Endothelial cell of umbilical vein (primary cell): ENCODE measurements around the gene ZDHHC7. TPM values are rescaled to one million over a fixed set of nuclear protein-coding genes. Genes with fewer than 3 reads are reported as not detected.

Experiments used
- BruUV-seq: library from RNA; stranded (reverse); fragments of 400-500 nt; replicated peaks from 2 replicates; lab custom pipeline; 2021; lab: Mats Ljungman, UMichigan
- CTCF ChIA-PET: fragments of 300-600, 350-600 bp; sonication (Branson Sonifier 250); formaldehyde crosslinking; loops from one replicate; lab custom pipeline; 2021; ENCODE audit warnings: antibody characterized with exemption, inconsistent platforms; lab: Charles Lee
- POLR2A ChIA-PET: fragments of 300-600, 350-600 bp; sonication (Branson Sonifier 250); formaldehyde crosslinking; loops from one replicate; lab custom pipeline; 2021; ENCODE audit warnings: antibody characterized with exemption, inconsistent platforms; lab: Charles Lee
- DNase-seq: peaks from one replicate; pipeline ENCODE4 v3.0.0-alpha.2; 2011; ENCODE audit warnings: low read depth, low spot score
- FAIRE-seq: peaks from 2 replicates; lab custom pipeline; 2011; peaks lifted over from hg19 to GRCh38; lab: Jason Lieb, UNC
- H2AFZ ChIP-seq: 2 replicates; pipeline ENCODE4 v1.6.0; 2012; ENCODE audit warnings: low read depth, low read length, control low read depth, inconsistent platforms
- H3K27ac ChIP-seq: 2 replicates; pipeline ENCODE4 v1.5.1; 2011; ENCODE audit warnings: low read depth, mild to moderate bottlenecking, control low read depth, low read length, moderate library complexity; ENCODE audit not compliant: insufficient read depth
- H3K27me3 ChIP-seq, 2 experiments: 2 replicates each; pipeline versions ENCODE4 v1.6.0 to v1.6.1; 2011; ENCODE audit warnings: low read length in 2 of 2, mixed read lengths in 1 of 2; ENCODE audit not compliant: control insufficient read depth in 2 of 2, insufficient read depth in 2 of 2
- H3K36me3 ChIP-seq, 2 experiments: 2 replicates in 1 of 2; 3 replicates in 1 of 2; pipeline ENCODE4 v1.5.1; 2011; ENCODE audit warnings: low read length in 2 of 2, mild to moderate bottlenecking in 1 of 2, moderate library complexity in 1 of 2; ENCODE audit not compliant: control insufficient read depth in 2 of 2, insufficient read depth in 2 of 2; ENCODE audit errors: extremely low read depth in 1 of 2
- H3K4me1 ChIP-seq: 3 replicates; pipeline ENCODE4 v1.5.1; 2011; ENCODE audit warnings: mild to moderate bottlenecking, low read length; ENCODE audit not compliant: control insufficient read depth, insufficient read depth; ENCODE audit errors: extremely low read depth
- H3K4me2 ChIP-seq: 2 replicates; pipeline ENCODE4 v1.6.1; 2011; ENCODE audit warnings: low read length, control low read depth, mixed read lengths; ENCODE audit not compliant: insufficient read depth
- H3K4me3 ChIP-seq, 3 experiments: fragments of 200-600 bp in 1 of 3; sonication (generic), shearing (Covaris generic) in 1 of 3; replicated peaks in 1 of 3; 2 replicates each; pipeline ENCODE4 v1.5.1; 2011 to 2016; ENCODE audit warnings: control low read depth in 3 of 3, low read length in 3 of 3, mild to moderate bottlenecking in 2 of 3, inconsistent platforms in 1 of 3, low read depth in 1 of 3, moderate library complexity in 1 of 3; ENCODE audit not compliant: insufficient read depth in 1 of 3
- H3K79me2 ChIP-seq: 2 replicates; pipeline ENCODE4 v1.6.0; 2012; ENCODE audit warnings: low read length, inconsistent platforms; ENCODE audit not compliant: control insufficient read depth, insufficient read depth
- H3K9ac ChIP-seq: replicated peaks from 2 replicates; pipeline ENCODE3; 2011; ENCODE audit warnings: low read length, control low read depth; ENCODE audit not compliant: insufficient read depth; ENCODE audit errors: extremely low read depth
- H3K9me1 ChIP-seq: replicated peaks from 3 replicates; pipeline ENCODE4 v1.6.0; 2011; ENCODE audit warnings: mild to moderate bottlenecking, low read length; ENCODE audit not compliant: control insufficient read depth, insufficient read depth; ENCODE audit errors: extremely low read depth
- H3K9me3 ChIP-seq: replicated peaks from 2 replicates; pipeline ENCODE4 v1.5.1; 2012; ENCODE audit warnings: low read length, inconsistent platforms; ENCODE audit not compliant: control insufficient read depth, insufficient read depth
- H4K20me1 ChIP-seq: replicated peaks from 2 replicates; pipeline ENCODE3; 2011; ENCODE audit warnings: mild to moderate bottlenecking, low read length; ENCODE audit not compliant: control insufficient read depth, insufficient read depth; ENCODE audit errors: extremely low read depth
- CTCF ChIP-seq, 2 donors: IDR thresholded peaks; 1 replicate in 1 of 2; 2 replicates in 1 of 2; pipeline ENCODE4 v1.5.1; 2011; ENCODE audit warnings: low read length in 2 of 2, mild to moderate bottlenecking in 2 of 2, moderate library complexity in 2 of 2, control low read depth in 1 of 2, inconsistent platforms in 1 of 2, low read depth in 1 of 2; ENCODE audit not compliant: insufficient read depth in 1 of 2; ENCODE audit errors: extremely low read depth in 1 of 2
- EZH2 ChIP-seq: IDR thresholded peaks from 2 replicates; pipeline ENCODE4 v1.6.1; 2012; ENCODE audit warnings: borderline replicate concordance, low read depth, mild to moderate bottlenecking, moderate library complexity, low read length, inconsistent platforms; ENCODE audit not compliant: severe bottlenecking
- FOS ChIP-seq: IDR thresholded peaks from 2 replicates; pipeline ENCODE4 v1.6.1; 2011; ENCODE audit warnings: mild to moderate bottlenecking, low read length, moderate library complexity, borderline replicate concordance; ENCODE audit not compliant: insufficient read depth
- JUN ChIP-seq: IDR thresholded peaks from 2 replicates; pipeline ENCODE4 v1.6.1; 2011; ENCODE audit warnings: borderline replicate concordance, low read depth; ENCODE audit not compliant: insufficient read length, insufficient read depth
- MAX ChIP-seq: IDR thresholded peaks from 2 replicates; pipeline ENCODE4 v1.6.1; 2011; ENCODE audit not compliant: insufficient read depth, insufficient read length
- POLR2A ChIP-seq: IDR thresholded peaks from 2 replicates; pipeline ENCODE4 v1.6.1; 2012; ENCODE audit warnings: low read depth, mild to moderate bottlenecking, control low read depth, low read length
- dilution Hi-C: fragments of 300-500 bp; cut with MboI; formaldehyde crosslinking; loops from one replicate; pipeline ENCODE4 v1.15.0; 2019; ENCODE audit warnings: low sequenced_read_pairs; ENCODE audit not compliant: extremely low pct_ligation_motif_present
- intact Hi-C: fragments of 100-400 bp; cut with micrococcal nuclease; formaldehyde crosslinking; loops from one replicate; pipeline ENCODE4 v1.10.0; 2022
- polyA plus RNA-seq, 4 experiments: library from polyadenylated mRNA; depleted of rRNA in 3 of 4; stranded (reverse) in 3 of 4; unstranded in 1 of 4; fragments of >200 nt; gene quantifications; 2 replicates each; pipeline versions ENCODE4 v1.2.1 to v1.2.3, GENCODE V29; 2011 to 2012; ENCODE audit warnings: missing spikeins in 1 of 4
- total RNA-seq: library from RNA; stranded (reverse); gene quantifications from 2 replicates; pipeline ENCODE4 v1.2.3, GENCODE V29; 2021

ZDHHC7 gene
- total and polyA plus RNA-seq, 2 donors (not counting 3 experiments of a cell fraction or from before 2014, with no cell fraction given): 44.1 to 46.2 TPM

- intact Hi-C loops: no loop called here
- H2AFZ ChIP-seq: no peak overlapping the region
- H3K9ac ChIP-seq: no peak overlapping the region
- no peaks in the 10 kb centered on the region for H3K9me1 ChIP-seq
- H3K27me3 ChIP-seq: no peaks in the 10 kb centered on the region
- BruUV-seq: no TSS peak
- H3K27ac ChIP-seq: no peak overlapping the region
- dilution Hi-C loops: no loop called here
- H3K9me3 ChIP-seq: no peaks in the 10 kb centered on the region
- TF ChIP-seq MAX (no peak), FOS (no peak), EZH2 (no peak), POLR2A (no peak), CTCF (IDR thresholded peaks at IDR 0.05; ENCODE audit: extremely low read depth in 1 of 2, insufficient read depth in 1 of 2, low read depth in 1 of 2, low read length in 2 of 2) (no peak), JUN (no peak)
- ChIA-PET CTCF (interaction anchor here (0.7 to 1.4 kb wide), 3 partner anchors 12 to 100 kb away, joined by 3 to 5 read pairs (median 3); no protein-coding TSS in a partner anchor), POLR2A (interaction anchor here (0.6 kb wide), 1 partner anchor 9 kb away, joined by 6 read pairs; no protein-coding TSS in a partner anchor)
- peaks cover 6 to 30% of the 10 kb centered on the region in 2 experiments for H3K36me3 ChIP-seq
- DNase-seq: no peak
- peaks cover 3% of the 10 kb centered on the region for H3K79me2 ChIP-seq
- H3K4me2 ChIP-seq: no peak overlapping the region
- H3K4me1 ChIP-seq: no peaks in the 10 kb centered on the region
- H4K20me1 ChIP-seq: no peaks in the 10 kb centered on the region
- no peak overlapping the region for H3K4me3 ChIP-seq
- FAIRE-seq: no peak
These were observed 25.2 kb downstream of the ZDHHC7 start for GRCh38 chr16:84986102-84986501.
